Keratinocyte (primary cell): Measurements from ENCODE around the gene HOXA5.

Source experiments
- EZH2 ChIP-seq: IDR thresholded peaks from one replicate; pipeline ENCODE4 v1.6.1; 2012; ENCODE audit warnings: inconsistent platforms, mild to moderate bottlenecking, low read length, moderate library complexity
- TF ChIP-seq, protein P1 (sequence below), 3 experiments: IDR thresholded peaks in 1 of 3; conservative IDR thresholded peaks in 1 of 3; optimal IDR thresholded peaks in 1 of 3; 2 replicates in 2 of 3; 3 replicates in 1 of 3; pipeline versions ENCODE3 to v1.5.1; 2011; ENCODE audit warnings: low read length in 3 of 3, mild to moderate bottlenecking in 3 of 3, moderate library complexity in 2 of 3, control low read depth in 1 of 3, inconsistent platforms in 1 of 3; ENCODE audit not compliant: insufficient read depth in 2 of 3; ENCODE audit errors: extremely low read depth in 1 of 3

GRCh38 chr7:27138472-27138871, 5.0 kb downstream of the HOXA5 start:
- TF ChIP-seq, protein P1, sequence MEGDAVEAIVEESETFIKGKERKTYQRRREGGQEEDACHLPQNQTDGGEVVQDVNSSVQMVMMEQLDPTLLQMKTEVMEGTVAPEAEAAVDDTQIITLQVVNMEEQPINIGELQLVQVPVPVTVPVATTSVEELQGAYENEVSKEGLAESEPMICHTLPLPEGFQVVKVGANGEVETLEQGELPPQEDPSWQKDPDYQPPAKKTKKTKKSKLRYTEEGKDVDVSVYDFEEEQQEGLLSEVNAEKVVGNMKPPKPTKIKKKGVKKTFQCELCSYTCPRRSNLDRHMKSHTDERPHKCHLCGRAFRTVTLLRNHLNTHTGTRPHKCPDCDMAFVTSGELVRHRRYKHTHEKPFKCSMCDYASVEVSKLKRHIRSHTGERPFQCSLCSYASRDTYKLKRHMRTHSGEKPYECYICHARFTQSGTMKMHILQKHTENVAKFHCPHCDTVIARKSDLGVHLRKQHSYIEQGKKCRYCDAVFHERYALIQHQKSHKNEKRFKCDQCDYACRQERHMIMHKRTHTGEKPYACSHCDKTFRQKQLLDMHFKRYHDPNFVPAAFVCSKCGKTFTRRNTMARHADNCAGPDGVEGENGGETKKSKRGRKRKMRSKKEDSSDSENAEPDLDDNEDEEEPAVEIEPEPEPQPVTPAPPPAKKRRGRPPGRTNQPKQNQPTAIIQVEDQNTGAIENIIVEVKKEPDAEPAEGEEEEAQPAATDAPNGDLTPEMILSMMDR (optimal IDR thresholded peaks at IDR 0.05 in 1 of 3, IDR thresholded peaks at IDR 0.05 in 1 of 3, conservative IDR thresholded peaks at IDR 0.05 in 1 of 3; ENCODE audit: extremely low read depth in 1 of 3, insufficient read depth in 2 of 3, low read length in 3 of 3) = no peak
- no peak for TF ChIP-seq EZH2
